Left ventricle myocardium inferior (tissue), 1 donor: Measurements from ENCODE around the gene TMF1. TPM values are rescaled to one million over a fixed set of nuclear protein-coding genes. Genes with fewer than 3 reads are reported as not detected.
A peak's percentile ranks its signal among the peaks of the same experiment; 100 is the strongest.

Experiments used
- DNase-seq: peaks from one replicate; pipeline ENCODE4 v3.0.0-alpha.2; 2020
- H3K27ac ChIP-seq: fragments of 200-600 bp; replicated peaks from 2 replicates; pipeline ENCODE4 v1.8.0; 2021
- H3K27me3 ChIP-seq: fragments of 200-600 bp; 2 replicates; pipeline ENCODE4 v1.8.0; 2021; ENCODE audit warnings: low read depth
- H3K36me3 ChIP-seq: fragments of 200-600 bp; 2 replicates; pipeline ENCODE4 v1.8.0; 2021
- H3K4me1 ChIP-seq: fragments of 200-600 bp; 2 replicates; pipeline ENCODE4 v1.8.0; 2021
- H3K4me3 ChIP-seq: fragments of 200-600 bp; 2 replicates; pipeline ENCODE4 v1.8.0; 2021; ENCODE audit warnings: mild to moderate bottlenecking, moderate library complexity
- H3K9me3 ChIP-seq: fragments of 200-600 bp; replicated peaks from 2 replicates; pipeline ENCODE4 v1.8.0; 2021
- CTCF ChIP-seq: fragments of 200-600 bp; IDR thresholded peaks from 2 replicates; pipeline ENCODE4 v1.8.0; 2021; ENCODE audit warnings: antibody characterized with exemption, mild to moderate bottlenecking, borderline replicate concordance
- intact Hi-C: fragments of 100-400 bp; cut with micrococcal nuclease; formaldehyde crosslinking; loops from one replicate; pipeline ENCODE4 v1.11.0; 2022
- long read RNA-seq: library from polyadenylated mRNA; unstranded; transcript quantifications from one replicate; pipeline ENCODE4 v2.0.0, GENCODE V29; 2021
- total RNA-seq: library from RNA; stranded (reverse); fragmentation: NEBNext Ultra II Directional; extraction: Animal tissue kit (Norgen Biotek cat#: 25700); gene quantifications from one replicate; pipeline ENCODE4 v1.2.1, GENCODE V29; 2021
- donor health status: DM: no; HTN: yes; CAD: no; lungs with severe emphysema.

TMF1 gene
- total RNA-seq, result 21.0 TPM
- long read RNA-seq, full-length matches to known transcripts, result 30 of 42 reads
- long read RNA-seq, partial matches to known transcripts, result 9 of 42 reads
- long read RNA-seq, other reads (novel, unspliced or antisense), result 3 of 42 reads

- Histone ChIP-seq H3K9me3 (no peaks in the 10 kb centered on the region), H3K36me3 (peaks cover 50% of the 10 kb centered on the region), H3K27me3 (no peaks in the 10 kb centered on the region), H3K4me1 (peaks cover 52% of the 10 kb centered on the region), H3K27ac (peak within 1 kb of the TSS; percentile 89), H3K4me3 (peak within 1 kb of the TSS; percentile 75)
- no peak for TF ChIP-seq CTCF
- intact Hi-C loops, result no loop called here
- DNase-seq, result peak; percentile 98
Measured at GRCh38 chr3:69051756-69052471, at the start of gene TMF1. TSS of gene TMF1 (minus strand) at chr3:69052333. CDS start at chr3:69052086, 247 bp downstream.

GRCh38 chr3:69099576-69099975 is 47.4 kb upstream of the TMF1 start:
- no peak for DNase-seq
- Histone ChIP-seq H3K27ac (peak overlapping the region; percentile 80), H3K36me3 (peaks cover 37% of the 10 kb centered on the region), H3K4me3 (no peak overlapping the region), H3K27me3 (no peaks in the 10 kb centered on the region), H3K9me3 (no peaks in the 10 kb centered on the region), H3K4me1 (peaks cover 97% of the 10 kb centered on the region)
- intact Hi-C loops, result no loop called here
- no peak for TF ChIP-seq CTCF

GRCh38 chr3:69097407-69098086 is 45.4 kb upstream of the TMF1 start:
- H3K4me1 ChIP-seq, result peaks cover 97% of the 10 kb centered on the region
- no peak for TF ChIP-seq CTCF

GRCh38 chr3:69096299-69096698 is 44.2 kb upstream of the TMF1 start:
- peaks cover 97% of the 10 kb centered on the region for H3K4me1 ChIP-seq
- TF ChIP-seq CTCF, result no peak
- H3K9me3 ChIP-seq, result no peaks in the 10 kb centered on the region
- H3K27me3 ChIP-seq, result no peaks in the 10 kb centered on the region
- H3K36me3 ChIP-seq, result peaks cover 6% of the 10 kb centered on the region
- no peak for DNase-seq
- H3K4me3 ChIP-seq, result no peak overlapping the region
- peak overlapping the region; percentile 80 for H3K27ac ChIP-seq
- intact Hi-C loops, result no loop called here

More at GRCh38 chr3:69097407-69098086, 45.4 kb upstream of the TMF1 start:
- Histone ChIP-seq H3K27ac (peak overlapping the region; percentile 80), H3K9me3 (no peaks in the 10 kb centered on the region), H3K4me3 (no peak overlapping the region), H3K27me3 (no peaks in the 10 kb centered on the region), H3K36me3 (peaks cover 18% of the 10 kb centered on the region)
- DNase-seq, result no peak
- intact Hi-C loops, result no loop called here

- Histone ChIP-seq H3K27me3 (no peaks in the 10 kb centered on the region), H3K27ac (peak overlapping the region; percentile 80), H3K4me3 (no peak overlapping the region), H3K4me1 (peaks cover 97% of the 10 kb centered on the region), H3K9me3 (no peaks in the 10 kb centered on the region), H3K36me3 (peaks cover 13% of the 10 kb centered on the region)
- no peak for TF ChIP-seq CTCF
- intact Hi-C loops, result no loop called here
- DNase-seq, result no peak
Measured at GRCh38 chr3:69095636-69096035, 43.5 kb upstream of the TMF1 start.
